Ovary (tissue), 9 donors: ENCODE measurements around the gene MCF2L. TPM values are rescaled to one million over a fixed set of nuclear protein-coding genes. Genes with fewer than 3 reads are reported as not detected.

Experiments used
- DNase-seq, 5 donors: peaks; one replicate each; pipeline ENCODE4 v3.0.0-alpha.2; 2019 to 2020
- H3K27ac ChIP-seq, 2 donors: fragments of 200-600 bp; one replicate each; pipeline versions ENCODE4 v1.5.1 to v1.8.0; 2019 to 2022
- H3K27me3 ChIP-seq: fragments of 200-600 bp; one replicate; pipeline ENCODE4 v1.8.0; 2022
- H3K36me3 ChIP-seq: fragments of 200-600 bp; sonication (generic); one replicate; pipeline ENCODE4 v1.5.1; 2019
- H3K4me1 ChIP-seq: one replicate; pipeline ENCODE4 v1.8.1; 2013; ENCODE audit warnings: mild to moderate bottlenecking, moderate library complexity; ENCODE audit not compliant: insufficient read depth
- H3K4me3 ChIP-seq: fragments of 200-600 bp; sonication (generic); one replicate; pipeline ENCODE4 v1.5.1; 2017
- H3K9me3 ChIP-seq, 2 donors: fragments of 200-600 bp in 1 of 2; sonication (generic) in 1 of 2; one replicate each; pipeline versions ENCODE4 v1.5.1 to v1.8.1; 2013 to 2019; ENCODE audit warnings: mild to moderate bottlenecking in 1 of 2, moderate library complexity in 1 of 2
- CTCF ChIP-seq, 3 donors: fragments of 450-650 bp in 2 of 3; fragments of 200-600 bp in 1 of 3; IDR thresholded peaks; one replicate each; pipeline versions ENCODE4 v1.5.1 to v1.8.0; 2016 to 2022; ENCODE audit warnings: antibody characterized with exemption in 3 of 3, mild to moderate bottlenecking in 1 of 3
- EP300 ChIP-seq: sonication (generic); formaldehyde crosslinking; IDR thresholded peaks from one replicate; pipeline ENCODE4 v1.6.1; 2017; ENCODE audit warnings: antibody characterized with exemption
- POLR2A ChIP-seq: fragments of 450-650 bp; IDR thresholded peaks from one replicate; pipeline ENCODE4 v1.6.1; 2017; ENCODE audit warnings: antibody characterized with exemption, mild to moderate bottlenecking, moderate library complexity
- whole genome bisulfite sequencing, 3 donors: extraction: QIAGEN DNeasy Blood & Tissue Kit in 1 of 3; methylation state at CpG; one replicate each; pipeline versions ENCODE4 v1.1.5 to v1.1.7; 2013 to 2017; 5-methylcytosine and 5-hydroxymethylcytosine counted together
- intact Hi-C, 4 donors: fragments of 100-400 bp; cut with DNase I; formaldehyde crosslinking; loops; one replicate each; pipeline versions ENCODE4 v1.11.0 to v1.15.1; 2022 to 2023
- polyA plus RNA-seq, 2 donors: library from polyadenylated mRNA; stranded (reverse); fragments of 200-250 nt in 1 of 2; fragments of 350-450 nt in 1 of 2; fragmentation: Illumina TruSeq in 1 of 2; extraction: RNeasy Lipid Tissue Mini Kit (QIAGEN cat#74804) in 1 of 2; gene quantifications; one replicate each; pipeline ENCODE4 v1.2.3, GENCODE V29; 2013 to 2014
- total RNA-seq, 7 donors: library from RNA; depleted of rRNA in 2 of 7; stranded (reverse); fragments of >200 nt in 2 of 7; fragmentation: NEBNext Ultra II Directional in 3 of 7; extraction: Animal tissue kit (Norgen Biotek cat#: 25700) in 3 of 7; gene quantifications; one replicate each; pipeline versions ENCODE4 v1.1.0 to v1.2.4, GENCODE V29; 2016 to 2023
- donor health status: DM: no; HTN: no; CAD: no; lungs with moderate emphysema.
- donor health status: DM: no; HTN: no; CAD: no.
- donor health status: Bipolar disorder and iron deficiency.
- donor health status: DM: yes; HTN: yes; CAD: no.
- donor health status: DM: no; HTN: no; CAD: no.
- donor health status: DM: yes; HTN: yes; CAD: no.

MCF2L gene
- total and polyA plus RNA-seq, 9 donors, result 5.6 to 22.2 (median 8.7) TPM

- H3K27me3 ChIP-seq, result no peaks in the 10 kb centered on the region
- intact Hi-C loops, result no loop called here
- no peaks in the 10 kb centered on the region for H3K9me3 ChIP-seq
- TF ChIP-seq EP300, result no peak
- TF ChIP-seq POLR2A, result no peak
- no peak for TF ChIP-seq CTCF (IDR thresholded peaks at IDR 0.05)
- H3K36me3 ChIP-seq, result no peaks in the 10 kb centered on the region
- WGBS, 3 donors, result 89 to 92% (median 89%) methylated on average over 32 of the region's 32 CpGs
- H3K4me3 ChIP-seq, result no peak overlapping the region
- H3K27ac ChIP-seq, result no peak overlapping the region
- peaks cover 19% of the 10 kb centered on the region for H3K4me1 ChIP-seq
- DNase-seq, result no peak
These were observed 30.6 kb downstream of the MCF2L start for GRCh38 chr13:112999414-113000177.

- no peaks in the 10 kb centered on the region for H3K27me3 ChIP-seq
- no peak overlapping the region for H3K27ac ChIP-seq
- intact Hi-C loops, result no loop called here
- WGBS, 3 donors, result 92 to 93% (median 93%) methylated on average over 14 of the region's 14 CpGs
- no peak overlapping the region for H3K4me3 ChIP-seq
- peaks cover 19% of the 10 kb centered on the region for H3K4me1 ChIP-seq
- no peaks in the 10 kb centered on the region for H3K36me3 ChIP-seq
- H3K9me3 ChIP-seq, result no peaks in the 10 kb centered on the region
- TF ChIP-seq POLR2A (no peak), CTCF (IDR thresholded peaks at IDR 0.05) (no peak), EP300 (no peak)
- no peak for DNase-seq
These were observed 31.6 kb downstream of the MCF2L start for GRCh38 chr13:113000575-113000974.

- no peak for DNase-seq
- Histone ChIP-seq H3K4me1 (peaks cover 19% of the 10 kb centered on the region), H3K27ac (no peak overlapping the region), H3K9me3 (no peaks in the 10 kb centered on the region), H3K27me3 (no peaks in the 10 kb centered on the region), H3K36me3 (no peaks in the 10 kb centered on the region), H3K4me3 (no peak overlapping the region)
- TF ChIP-seq CTCF (IDR thresholded peaks at IDR 0.05) (no peak), EP300 (no peak), POLR2A (no peak)
- intact Hi-C loops, result no loop called here
- 21 to 41% (median 36%) methylated on average over 36 to 51 of the region's 51 CpGs for WGBS, 3 donors
These were observed 32.5 kb downstream of the MCF2L start for GRCh38 chr13:113001241-113002140.

GRCh38 chr13:113002206-113002912 lies 33.3 kb downstream of the MCF2L start:
- intact Hi-C loops, result no loop called here
- Histone ChIP-seq H3K4me3 (no peak overlapping the region), H3K4me1 (peaks cover 19% of the 10 kb centered on the region), H3K27me3 (no peaks in the 10 kb centered on the region), H3K36me3 (no peaks in the 10 kb centered on the region), H3K27ac (no peak overlapping the region), H3K9me3 (no peaks in the 10 kb centered on the region)
- no peak for DNase-seq
- TF ChIP-seq EP300 (no peak), POLR2A (no peak), CTCF (IDR thresholded peaks at IDR 0.05) (no peak)
- 62 to 77% (median 68%) methylated on average over 15 to 16 of the region's 16 CpGs for WGBS, 3 donors
